Caco-2 (cell line): ENCODE measurements around the gene PA2G4. TPM values are rescaled to one million over a fixed set of nuclear protein-coding genes. Genes with fewer than 3 reads are reported as not detected.

Source experiments
- BruUV-seq: library from RNA; stranded (reverse); fragments of 400-500 nt; replicated peaks from 2 replicates; lab custom pipeline; 2021; lab: Mats Ljungman, UMichigan
- CTCF ChIA-PET: fragments of 300-600 bp; sonication (Branson Sonifier 250); formaldehyde crosslinking; loops from one replicate; lab custom pipeline; 2022; ENCODE audit warnings: antibody characterized with exemption; lab: Charles Lee
- POLR2A ChIA-PET: fragments of 300-600 bp; sonication (Branson Sonifier 250); formaldehyde crosslinking; loops from one replicate; lab custom pipeline; 2022; ENCODE audit warnings: antibody characterized with exemption; lab: Charles Lee
- DNase-seq, 2 experiments: peaks; one replicate each; pipeline versions ENCODE4 v3.0.0 to v3.0.0-alpha.2; 2020 to 2022
- H3K27me3 ChIP-seq: replicated peaks from 2 replicates; pipeline ENCODE4 v1.6.0; 2011; ENCODE audit warnings: low read length; ENCODE audit not compliant: control insufficient read depth, insufficient read depth
- H3K36me3 ChIP-seq: 2 replicates; pipeline ENCODE4 v1.5.1; 2011; ENCODE audit warnings: low read length; ENCODE audit not compliant: control insufficient read depth, insufficient read depth
- H3K4me1 ChIP-seq: fragments of 250-450 bp; sonication (Bioruptor Pico); 2 replicates; pipeline ENCODE4 v1.5.1; 2020; ENCODE audit warnings: mild to moderate bottlenecking
- H3K4me3 ChIP-seq: 2 replicates; pipeline ENCODE4 v1.5.1; 2011; ENCODE audit warnings: low read depth, mild to moderate bottlenecking, control low read depth, low read length
- H3K9me3 ChIP-seq: fragments of 250-450 bp; sonication (Bioruptor Pico); 2 replicates; pipeline ENCODE4 v1.5.1; 2020; ENCODE audit warnings: mild to moderate bottlenecking, moderate library complexity
- H3K27ac Mint-ChIP-seq: one replicate; pipeline ENCODE4 v1.8.0; 2022; ENCODE audit warnings: mixed read lengths; ENCODE audit not compliant: unreplicated experiment
- H3K27me3 Mint-ChIP-seq: one replicate; pipeline ENCODE4 v1.8.0; 2022; ENCODE audit warnings: mixed read lengths; ENCODE audit not compliant: insufficient read depth, unreplicated experiment
- H3K36me3 Mint-ChIP-seq: one replicate; pipeline ENCODE4 v1.8.0; 2022; ENCODE audit warnings: mild to moderate bottlenecking, mixed read lengths; ENCODE audit not compliant: insufficient read depth, unreplicated experiment
- H3K4me1 Mint-ChIP-seq: one replicate; pipeline ENCODE4 v1.8.0; 2022; ENCODE audit warnings: low read depth, mixed read lengths; ENCODE audit not compliant: unreplicated experiment
- H3K4me3 Mint-ChIP-seq: one replicate; pipeline ENCODE4 v1.8.0; 2022; ENCODE audit warnings: mild to moderate bottlenecking, moderate library complexity, mixed read lengths; ENCODE audit not compliant: unreplicated experiment
- H3K9me3 Mint-ChIP-seq: one replicate; pipeline ENCODE4 v1.8.0; 2022; ENCODE audit warnings: mixed read lengths; ENCODE audit not compliant: unreplicated experiment
- CTCF ChIP-seq, 2 experiments: fragments of 200-600 bp in 1 of 2; IDR thresholded peaks; 1 replicate in 1 of 2; 2 replicates in 1 of 2; pipeline versions ENCODE4 v1.5.1 to v1.8.0; 2011 to 2022; ENCODE audit warnings: antibody characterized with exemption in 1 of 2, control low read depth in 1 of 2, inconsistent platforms in 1 of 2, low read depth in 1 of 2, low read length in 1 of 2, mild to moderate bottlenecking in 1 of 2, moderate library complexity in 1 of 2; ENCODE audit not compliant: insufficient read depth in 1 of 2, severe bottlenecking in 1 of 2, unreplicated experiment in 1 of 2
- intact Hi-C: fragments of 100-400 bp; cut with micrococcal nuclease; formaldehyde crosslinking; loops from one replicate; pipeline ENCODE4 v1.10.0; 2022; ENCODE audit not compliant: unreplicated experiment
- total RNA-seq: library from RNA; stranded (reverse); gene quantifications from 2 replicates; pipeline ENCODE4 v1.2.3, GENCODE V29; 2022

Gene PA2G4
- total RNA-seq, 1 experiment from 2014 or later, result 178 TPM

- no peaks in the 10 kb centered on the region for H3K27me3 Mint-ChIP-seq
- peaks cover 99% of the 10 kb centered on the region for H3K36me3 Mint-ChIP-seq
- peaks cover 14% of the 10 kb centered on the region for H3K4me1 ChIP-seq
- intact Hi-C loops, result no loop called here
- CTCF ChIA-PET, result interaction anchor here (0.6 to 1.7 kb wide), 6 partner anchors 11 to 154 kb away, joined by 3 to 6 read pairs (median 4); partner anchors contain the start of genes ESYT1, MYL6B and ZC3H10
- no peak overlapping the region for H3K27ac Mint-ChIP-seq
- no peaks in the 10 kb centered on the region for H3K9me3 ChIP-seq
- no peaks in the 10 kb centered on the region for H3K9me3 Mint-ChIP-seq
- no peak for TF ChIP-seq CTCF (IDR thresholded peaks at IDR 0.05; ENCODE audit: insufficient read depth in 1 of 2, low read depth in 1 of 2, low read length in 1 of 2, severe bottlenecking in 1 of 2, unreplicated experiment in 1 of 2)
- H3K36me3 ChIP-seq, result peaks cover 3% of the 10 kb centered on the region
- DNase-seq, result no peak
- TSS peak; percentile 23 for BruUV-seq
- peaks cover 25% of the 10 kb centered on the region for H3K4me1 Mint-ChIP-seq
- POLR2A ChIA-PET, result interaction anchor here (0.6 to 1.4 kb wide), 4 partner anchors 11 to 197 kb away, joined by 3 to 8 read pairs (median 5); partner anchors contain the start of genes ESYT1, MYL6B and STAT2
- H3K4me3 Mint-ChIP-seq, result peak overlapping the region; percentile 25
- no peak overlapping the region for H3K4me3 ChIP-seq
- no peaks in the 10 kb centered on the region for H3K27me3 ChIP-seq
Measured at GRCh38 chr12:56162468-56163290, 58.3 kb downstream of the PA2G4 start.

Other genes starting within 250 kb of the PA2G4 start
- gene PYM1, start 176.7 kb upstream of the PA2G4 start, total RNA-seq, result 39.3 and 47.2 TPM in 2 replicates
- 19.4 and 22.2 TPM in 2 replicates for gene DGKA, start 173.4 kb upstream of the PA2G4 start, total RNA-seq
- gene PMEL, start 138.5 kb upstream of the PA2G4 start, total RNA-seq, result 7.8 and 9.7 TPM in 2 replicates
- gene CDK2, start 137.7 kb upstream of the PA2G4 start, total RNA-seq, result 103 and 110 TPM in 2 replicates
- 98.4 and 107 TPM in 2 replicates for gene RAB5B, start 130.5 kb upstream of the PA2G4 start, total RNA-seq
- gene SUOX, start 107.3 kb upstream of the PA2G4 start, total RNA-seq, result 37.9 and 40.8 TPM in 2 replicates
- gene IKZF4, start 83.5 kb upstream of the PA2G4 start, total RNA-seq, result 15.6 and 15.7 TPM in 2 replicates
- 50.2 and 60.4 TPM in 2 replicates for gene RPS26, start 62.6 kb upstream of the PA2G4 start, total RNA-seq
- 101 and 109 TPM in 2 replicates for gene ERBB3, start 24.4 kb upstream of the PA2G4 start, total RNA-seq
- 3,009 and 3,051 TPM in 2 replicates for gene RPL41, start 12.1 kb downstream of the PA2G4 start, total RNA-seq
- 3.5 and 4.4 TPM in 2 replicates for gene ZC3H10, start 13.7 kb downstream of the PA2G4 start, total RNA-seq
- gene ESYT1, start 23.7 kb downstream of the PA2G4 start, total RNA-seq, result 70.4 and 79.0 TPM in 2 replicates
- gene MYL6B, start 48.0 kb downstream of the PA2G4 start, total RNA-seq, result 40.5 and 44.8 TPM in 2 replicates
- 960 and 1,174 TPM in 2 replicates for gene MYL6, start 53.8 kb downstream of the PA2G4 start, total RNA-seq
- 89.1 and 94.8 TPM in 2 replicates for gene SMARCC2, start 84.9 kb downstream of the PA2G4 start, total RNA-seq
- 48.0 and 53.4 TPM in 2 replicates for gene RNF41, start 117.4 kb downstream of the PA2G4 start, total RNA-seq
- 32.1 and 37.7 TPM in 2 replicates for gene NABP2, start 119.8 kb downstream of the PA2G4 start, total RNA-seq
- 83.1 and 110 TPM in 2 replicates for gene SLC39A5, start 125.5 kb downstream of the PA2G4 start, total RNA-seq
- gene ANKRD52, start 153.8 kb downstream of the PA2G4 start, total RNA-seq, result 34.6 and 46.3 TPM in 2 replicates
- gene COQ10A, start 162.4 kb downstream of the PA2G4 start, total RNA-seq, result 16.7 and 18.4 TPM in 2 replicates
- 241 and 263 TPM in 2 replicates for gene CS, start 195.8 kb downstream of the PA2G4 start, total RNA-seq
- 204 and 208 TPM in 2 replicates for gene CNPY2, start 211.4 kb downstream of the PA2G4 start, total RNA-seq
- gene PAN2, start 229.4 kb downstream of the PA2G4 start, total RNA-seq, result 25.7 and 30.0 TPM in 2 replicates
- gene IL23A, start 234.3 kb downstream of the PA2G4 start, total RNA-seq, result 0.48 TPM in 1 of 2 replicates, not detected in the other